Mesenteric fat pad (tissue), 1 donor: ENCODE measurements around the gene MBD3L1. TPM values are rescaled to one million over a fixed set of nuclear protein-coding genes. Genes with fewer than 3 reads are reported as not detected.

Experiments used
- DNase-seq: peaks from one replicate; pipeline ENCODE4 v3.0.0-alpha.2; 2020; ENCODE audit warnings: low spot score
- total RNA-seq: library from RNA; stranded (reverse); fragmentation: NEBNext Ultra II Directional; extraction: Animal tissue kit (Norgen Biotek cat#: 25700); gene quantifications from one replicate; pipeline ENCODE4 v1.2.1, GENCODE V29; 2021
- donor health status: DM: yes; HTN: yes; CAD: no.

MBD3L1 gene
- total RNA-seq, 1 donor from 2014 or later, result not detected

DNA sequence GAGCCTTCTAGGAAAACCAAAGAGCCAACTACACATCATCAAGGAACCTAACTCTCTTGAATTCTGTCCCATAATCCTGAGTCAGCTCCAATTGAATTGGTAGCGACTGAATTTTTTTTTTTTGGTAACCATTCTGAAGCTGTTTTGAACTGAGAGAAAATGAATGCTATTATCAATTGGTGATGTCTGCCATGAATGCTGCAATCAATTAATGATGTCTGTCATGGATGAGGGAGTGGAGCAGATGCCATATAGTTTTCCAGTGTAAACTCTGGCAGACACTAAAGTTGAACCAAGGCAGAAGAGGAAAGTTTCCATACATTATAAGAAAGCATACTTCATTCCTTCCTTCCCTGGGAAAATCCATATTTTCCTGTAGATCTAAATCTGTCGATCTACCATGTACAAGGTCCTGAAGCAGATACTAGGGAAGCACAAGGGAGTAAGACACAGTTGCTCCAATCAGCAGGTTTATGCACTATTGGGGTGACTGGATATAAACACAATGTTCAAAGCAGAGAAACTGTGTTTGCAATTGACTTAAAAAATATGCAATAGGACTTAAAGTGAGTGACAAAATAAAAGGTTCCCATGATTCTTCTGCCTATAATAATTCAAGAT is 48.8 kb downstream of the MBD3L1 start:
- DNase-seq, result no peak

DNA sequence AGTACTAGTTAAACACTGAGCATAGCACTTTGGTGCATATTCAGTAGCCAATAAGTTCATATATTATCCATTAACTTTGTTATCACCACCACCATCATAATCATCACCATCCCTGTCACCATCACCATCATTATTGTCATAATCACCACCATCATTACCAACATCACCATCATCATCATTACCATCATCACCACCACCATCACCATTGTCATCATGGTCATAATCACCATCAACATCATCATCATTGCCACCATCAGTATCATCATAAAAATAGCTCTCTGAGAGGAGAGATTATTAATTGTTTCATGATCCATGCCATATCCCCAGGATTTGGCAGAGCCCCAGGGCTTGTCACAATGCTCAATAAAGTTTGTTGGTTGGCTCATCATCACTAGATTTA is 49.3 kb downstream of the MBD3L1 start:
- DNase-seq, result no peak

DNA sequence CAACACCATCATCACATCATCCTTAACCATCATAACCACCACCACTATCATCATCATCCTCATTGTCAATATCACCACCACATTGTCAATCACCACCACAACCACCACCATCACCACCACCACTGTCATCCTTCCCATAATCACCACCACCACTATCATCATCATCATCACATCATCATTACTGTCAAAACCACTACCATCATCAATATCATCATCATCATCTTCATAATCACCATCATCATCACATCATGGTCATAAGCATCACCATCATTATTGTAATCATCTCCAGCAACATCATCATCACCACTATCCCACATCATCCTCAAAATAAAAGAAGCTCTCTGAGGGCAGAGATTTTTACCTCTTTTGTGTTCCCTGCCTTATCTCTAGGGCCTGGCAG is 52.2 kb downstream of the MBD3L1 start:
- no peak for DNase-seq

DNA sequence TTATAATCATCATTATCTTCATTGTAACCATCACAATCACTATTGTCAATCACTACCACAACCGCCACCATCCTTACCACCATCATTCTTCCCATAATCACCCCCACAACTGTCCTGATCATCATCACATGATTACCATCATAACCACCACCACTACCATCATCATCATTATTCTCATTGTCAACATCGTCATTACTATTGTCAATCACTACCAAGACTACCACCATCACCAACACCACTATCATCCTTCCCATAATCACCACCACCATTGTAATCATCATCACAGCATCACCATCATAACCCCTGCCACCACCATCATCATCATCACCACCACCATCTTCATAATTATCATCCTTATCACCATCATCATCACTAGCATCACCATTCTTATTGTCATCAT is 55.2 kb downstream of the MBD3L1 start:
- DNase-seq, result no peak

DNA sequence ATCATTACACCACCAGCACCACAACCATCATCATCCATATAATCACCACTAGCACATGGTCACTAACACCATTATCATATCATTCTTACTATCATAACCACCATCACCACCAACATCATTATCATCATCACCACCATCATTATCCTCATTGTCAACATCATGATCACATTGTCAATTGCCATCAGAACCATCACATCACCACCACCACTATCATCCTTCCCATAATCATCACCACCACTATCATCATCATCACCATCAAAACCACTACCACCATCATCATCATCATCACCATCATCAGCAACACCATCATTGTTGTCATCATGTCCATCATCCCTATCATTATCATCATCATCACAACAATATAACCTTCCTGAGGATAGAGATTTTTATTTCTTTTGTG is 58.1 kb downstream of the MBD3L1 start:
- no peak for DNase-seq

Other genes starting within 250 kb of the MBD3L1 start
- gene ADAMTS10, start 221.7 kb upstream of the MBD3L1 start, total RNA-seq, result 19.0 TPM
- not detected for gene NFILZ, start 201.7 kb upstream of the MBD3L1 start, total RNA-seq
- gene ACTL9, start 133.6 kb upstream of the MBD3L1 start, total RNA-seq, result not detected
- not detected for gene OR2Z1, start 110.7 kb upstream of the MBD3L1 start, total RNA-seq
- 18.5 TPM for gene ZNF558, start 73 bp upstream of the MBD3L1 start, total RNA-seq
- 0.90 TPM for gene MUC16, start 178.0 kb downstream of the MBD3L1 start, total RNA-seq